Activated effector memory CD4-positive, alpha-beta T cell treated with anti-CD3 and anti-CD28 coated beads, Interleukin-2, amount 50 U/mL, for 16 hours (primary cell): ENCODE results near the gene SIAH3.
"Not testable (repeated sequence)": the region's sequence is repeated elsewhere in the genome, so short reads cannot be mapped to it uniquely, and the experiment has no call there.

ENCODE experiments used
- DNase-seq: peaks from one replicate; pipeline ENCODE4 v3.0.0-alpha.2; 2020

The SIAH3 gene

GRCh38 chr13:45851171-45851921 lies at the start of gene SIAH3:
SIAH3 (minus strand) TSS chr13:45851753; CDS start chr13:45851629, 124 bp downstream.
- DNase-seq, result no peak

GRCh38 chr13:45899406-45899805 lies 47.9 kb upstream of the SIAH3 start:
- DNase-seq, result no peak

- DNase-seq, result no peak
Observed at GRCh38 chr13:45897562-45897961, 46.0 kb upstream of the SIAH3 start.

GRCh38 chr13:45896285-45896684 lies 44.7 kb upstream of the SIAH3 start:
- no peak for DNase-seq

- no peak for DNase-seq
Observed at GRCh38 chr13:45895881-45896280, 44.3 kb upstream of the SIAH3 start.

GRCh38 chr13:45892513-45892912 lies 41.0 kb upstream of the SIAH3 start:
- no peak for DNase-seq

- no peak for DNase-seq
Observed at GRCh38 chr13:45889590-45890243, 38.2 kb upstream of the SIAH3 start.

GRCh38 chr13:45886466-45886865 lies 34.9 kb upstream of the SIAH3 start:
- DNase-seq, result no peak

GRCh38 chr13:45885194-45885593 lies 33.6 kb upstream of the SIAH3 start:
- no peak for DNase-seq

GRCh38 chr13:45882626-45883025 lies 31.1 kb upstream of the SIAH3 start:
- DNase-seq, result no peak

GRCh38 chr13:45881353-45881752 lies 29.8 kb upstream of the SIAH3 start:
- DNase-seq, result no peak

- DNase-seq, result no peak
Observed at GRCh38 chr13:45880242-45880641, 28.7 kb upstream of the SIAH3 start.

- DNase-seq, result no peak
Observed at GRCh38 chr13:45879666-45880065, 28.1 kb upstream of the SIAH3 start.

- DNase-seq, result no peak
Observed at GRCh38 chr13:45878966-45879365, 27.4 kb upstream of the SIAH3 start.

- no peak for DNase-seq
Observed at GRCh38 chr13:45876781-45877180, 25.2 kb upstream of the SIAH3 start.

- no peak for DNase-seq
Observed at GRCh38 chr13:45875951-45876350, 24.4 kb upstream of the SIAH3 start.

- DNase-seq, result no peak
Observed at GRCh38 chr13:45873491-45874325, 22.2 kb upstream of the SIAH3 start.

- no peak for DNase-seq
Observed at GRCh38 chr13:45872566-45872965, 21.0 kb upstream of the SIAH3 start.

- DNase-seq, result not testable (repeated sequence)
Observed at GRCh38 chr13:45871201-45871600, 19.6 kb upstream of the SIAH3 start.

- no peak for DNase-seq
Observed at GRCh38 chr13:45870232-45870631, 18.7 kb upstream of the SIAH3 start.

GRCh38 chr13:45865414-45865813 lies 13.9 kb upstream of the SIAH3 start:
- no peak for DNase-seq

- DNase-seq, result no peak
Observed at GRCh38 chr13:45863709-45864590, 12.4 kb upstream of the SIAH3 start.

- no peak for DNase-seq
Observed at GRCh38 chr13:45861322-45861721, 9.8 kb upstream of the SIAH3 start.
